HepG2 (cell line): ENCODE measurements around the gene NBL1. TPM values are rescaled to one million over a fixed set of nuclear protein-coding genes. Genes with fewer than 3 reads are reported as not detected.
A peak's percentile ranks its signal among the peaks of the same experiment; 100 is the strongest.

ENCODE experiments used
- ATAC-seq: fragments of 200-7000 bp; cut with Tn5 transposase; 3 replicates; pipeline ENCODE4 v1.9.1; 2020; ENCODE audit warnings: mild to moderate bottlenecking, moderate library complexity
- BruUV-seq: library from RNA; stranded (reverse); fragments of 400-500 nt; replicated peaks from 2 replicates; lab custom pipeline; 2021; lab: Mats Ljungman, UMichigan
- CTCF ChIA-PET: fragments of 300-600 bp; formaldehyde crosslinking; extraction: SDS; loops from one replicate; lab custom pipeline; 2021; ENCODE audit warnings: low total read pairs, inconsistent platforms, low intra/inter-chr PET ratio; lab: Yijun Ruan, JAX
- POLR2A ChIA-PET: fragments of 350-600 bp; sonication (Branson Sonifier 250); formaldehyde crosslinking; loops from one replicate; lab custom pipeline; 2020; ENCODE audit warnings: antibody characterized with exemption, inconsistent platforms; lab: Yijun Ruan, JAX
- DNase-seq: peaks from one replicate; pipeline ENCODE4 v3.0.0-alpha.2; 2015; ENCODE audit warnings: low spot score
- FAIRE-seq: peaks from 3 replicates; lab custom pipeline; 2011; peaks lifted over from hg19 to GRCh38; lab: Jason Lieb, UNC
- H2AFZ ChIP-seq: one replicate; pipeline ENCODE4 v1.6.1; 2011; ENCODE audit warnings: low read length, inconsistent platforms
- H3K27ac ChIP-seq: fragments of 300-600 bp; 3 replicates; pipeline ENCODE4 v1.8.0; 2011; ENCODE audit warnings: mixed run types, mild to moderate bottlenecking, mixed read lengths, low read length, inconsistent platforms; ENCODE audit not compliant: insufficient read depth; ENCODE audit errors: extremely low read length
- H3K27me3 ChIP-seq, 2 experiments: fragments of 200-600 bp in 1 of 2; 2 replicates in 1 of 2; 3 replicates in 1 of 2; pipeline versions ENCODE4 v1.6.0 to v1.8.0; 2011; ENCODE audit warnings: low read length in 2 of 2, mild to moderate bottlenecking in 2 of 2, moderate library complexity in 2 of 2, inconsistent platforms in 1 of 2; ENCODE audit not compliant: insufficient read depth in 2 of 2, control insufficient read depth in 1 of 2
- H3K36me3 ChIP-seq, 2 experiments: fragments of 200-600 bp in 1 of 2; replicated peaks in 1 of 2; 2 replicates in 1 of 2; 3 replicates in 1 of 2; pipeline versions ENCODE4 v1.5.1 to v1.8.0; 2011; ENCODE audit warnings: low read length in 2 of 2, inconsistent platforms in 1 of 2; ENCODE audit not compliant: insufficient read depth in 2 of 2, control insufficient read depth in 1 of 2
- H3K4me1 ChIP-seq: 2 replicates; pipeline ENCODE4 v1.5.1; 2012; ENCODE audit warnings: low read length, inconsistent platforms; ENCODE audit not compliant: insufficient read depth
- H3K4me2 ChIP-seq: 2 replicates; pipeline ENCODE4 v1.6.0; 2011; ENCODE audit warnings: low read depth, low read length, inconsistent platforms
- H3K4me3 ChIP-seq, 3 experiments: fragments of 200-600 bp in 1 of 3; sonication (generic), shearing (Covaris generic) in 1 of 3; replicated peaks in 1 of 3; 2 replicates each; pipeline ENCODE4 v1.5.1; 2011 to 2016; ENCODE audit warnings: low read length in 3 of 3, inconsistent platforms in 2 of 3, low read depth in 2 of 3, mild to moderate bottlenecking in 2 of 3, control low read depth in 1 of 3, mixed read lengths in 1 of 3; ENCODE audit not compliant: insufficient read depth in 1 of 3
- H3K79me2 ChIP-seq: one replicate; pipeline ENCODE4 v1.6.1; 2011; ENCODE audit warnings: low read length, inconsistent platforms; ENCODE audit not compliant: insufficient read depth
- H3K9ac ChIP-seq: 2 replicates; pipeline ENCODE4 v1.6.0; 2011; ENCODE audit warnings: mild to moderate bottlenecking, low read depth, low read length, inconsistent platforms; ENCODE audit not compliant: insufficient read depth
- H3K9me3 ChIP-seq: 2 replicates; pipeline ENCODE4 v1.5.1; 2012; ENCODE audit warnings: mild to moderate bottlenecking, low read length
- H4K20me1 ChIP-seq: 2 replicates; pipeline ENCODE4 v1.6.0; 2011; ENCODE audit warnings: inconsistent platforms, mild to moderate bottlenecking, low read length, moderate library complexity; ENCODE audit not compliant: insufficient read depth
- ARID3A ChIP-seq: IDR thresholded peaks from 2 replicates; pipeline ENCODE4 v1.6.1; 2012; ENCODE audit warnings: low read depth, low read length, improper control_type of control experiment
- CCDC6 ChIP-seq: sonication (generic); formaldehyde crosslinking; IDR thresholded peaks from 2 replicates; pipeline ENCODE4 v1.8.1; 2022; ENCODE audit warnings: mild to moderate bottlenecking, missing genetic modification reagents, moderate library complexity
- HNRNPL ChIP-seq: fragments of 200-400 bp; formaldehyde crosslinking; IDR thresholded peaks from 2 replicates; pipeline ENCODE4 v1.6.1; 2017; ENCODE audit warnings: mild to moderate bottlenecking, low read depth, low read length
- HOXA3 ChIP-seq: sonication (generic); formaldehyde crosslinking; IDR thresholded peaks from 2 replicates; pipeline ENCODE4 v1.5.0; 2020; ENCODE audit warnings: missing genetic modification reagents
- HOXD1 ChIP-seq: sonication (generic); formaldehyde crosslinking; IDR thresholded peaks from 2 replicates; pipeline ENCODE4 v1.5.0; 2020; ENCODE audit warnings: missing genetic modification reagents
- ONECUT2 ChIP-seq: sonication (generic); formaldehyde crosslinking; IDR thresholded peaks from 2 replicates; pipeline ENCODE4 v1.4.0; 2020; ENCODE audit warnings: missing genetic modification reagents
- RARG ChIP-seq: sonication (generic); formaldehyde crosslinking; IDR thresholded peaks from 2 replicates; pipeline ENCODE4 v1.4.0; 2020; ENCODE audit warnings: low read depth, mild to moderate bottlenecking, missing genetic modification reagents
- SP5 ChIP-seq: IDR thresholded peaks from 2 replicates; pipeline ENCODE4 v1.6.1; 2016; ENCODE audit warnings: low read depth, borderline replicate concordance
- ZNF768 ChIP-seq: sonication (generic); formaldehyde crosslinking; IDR thresholded peaks from 2 replicates; pipeline ENCODE4 v1.4.0; 2020; ENCODE audit warnings: missing genetic modification reagents
- ZNF777 ChIP-seq: sonication (generic); formaldehyde crosslinking; IDR thresholded peaks from 2 replicates; pipeline ENCODE4 v1.4.0; 2020; ENCODE audit warnings: missing genetic modification reagents
- WGBS: methylation state at CpG from one replicate; pipeline ENCODE4 v1.1.6; 2017; ENCODE audit warnings: low lambda C conversion rate; 5-methylcytosine and 5-hydroxymethylcytosine counted together
- in situ Hi-C: cut with HindIII; loops from 2 replicates; pipeline ENCODE4 v1.10.0; 2017; ENCODE audit warnings: low pct_unique_long_range_greater_than_20kb; ENCODE audit not compliant: extremely low pct_ligation_motif_present
- intact Hi-C: fragments of 100-400 bp; cut with micrococcal nuclease; formaldehyde crosslinking; loops from one replicate; pipeline ENCODE4 v1.10.0; 2022; ENCODE audit not compliant: unreplicated experiment
- polyA plus RNA-seq, 8 experiments: library from polyadenylated mRNA; depleted of rRNA in 3 of 8; stranded (reverse) in 7 of 8; unstranded in 1 of 8; fragments of >200 nt; fragmentation: Illumina TruSeq in 4 of 8; extraction: Trizol in 4 of 8; gene quantifications; 2 replicates each; pipeline versions ENCODE4 v1.2.1 to v1.2.3, GENCODE V29; 2011 to 2016; ENCODE audit warnings: low read depth in 4 of 8, missing spikeins in 1 of 8, mixed read lengths in 1 of 8; ENCODE audit not compliant: insufficient read depth in 1 of 8
- total RNA-seq, 5 experiments: library from RNA; depleted of rRNA; stranded (reverse); fragments of >200 nt; fragmentation: Illumina TruSeq; extraction: Trizol; gene quantifications; 2 replicates each; pipeline ENCODE4 v1.2.3, GENCODE V29; 2016; ENCODE audit warnings: low read depth in 1 of 5

NBL1 gene
- total and polyA plus RNA-seq, 2 of the 13 experiments (the other 11 are each of a cell fraction or from before 2014, with no cell fraction given) = 2.7 to 13.8 TPM

DNA sequence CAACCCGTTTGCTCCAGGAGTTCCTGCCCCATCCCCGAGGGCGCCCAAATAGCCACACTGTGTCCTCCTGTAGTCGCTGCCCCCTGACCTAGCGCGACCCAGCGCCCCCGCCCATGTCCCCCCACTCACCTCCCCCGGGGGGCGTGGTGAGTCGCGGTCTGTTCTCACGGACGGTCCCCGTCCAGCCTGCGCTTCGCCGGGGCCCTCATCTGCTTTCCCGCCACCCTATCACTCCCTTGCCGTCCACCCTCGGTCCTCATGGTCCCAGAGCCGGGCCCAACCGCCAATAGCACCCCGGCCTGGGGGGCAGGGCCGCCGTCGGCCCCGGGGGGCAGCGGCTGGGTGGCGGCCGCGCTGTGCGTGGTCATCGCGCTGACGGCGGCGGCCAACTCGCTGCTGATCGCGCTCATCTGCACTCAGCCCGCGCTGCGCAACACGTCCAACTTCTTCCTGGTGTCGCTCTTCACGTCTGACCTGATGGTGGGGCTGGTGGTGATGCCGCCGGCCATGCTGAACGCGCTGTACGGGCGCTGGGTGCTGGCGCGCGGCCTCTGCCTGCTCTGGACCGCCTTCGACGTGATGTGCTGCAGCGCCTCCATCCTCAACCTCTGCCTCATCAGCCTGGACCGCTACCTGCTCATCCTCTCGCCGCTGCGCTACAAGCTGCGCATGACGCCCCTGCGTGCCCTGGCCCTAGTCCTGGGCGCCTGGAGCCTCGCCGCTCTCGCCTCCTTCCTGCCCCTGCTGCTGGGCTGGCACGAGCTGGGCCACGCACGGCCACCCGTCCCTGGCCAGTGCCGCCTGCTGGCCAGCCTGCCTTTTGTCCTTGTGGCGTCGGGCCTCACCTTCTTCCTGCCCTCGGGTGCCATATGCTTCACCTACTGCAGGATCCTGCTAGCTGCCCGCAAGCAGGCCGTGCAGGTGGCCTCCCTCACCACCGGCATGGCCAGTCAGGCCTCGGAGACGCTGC lies 21.7 kb downstream of the NBL1 start:
- DNase-seq (no peak), FAIRE-seq (no peak), ATAC-seq (peak; percentile 42)
- no TSS peak for BruUV-seq
- no peak overlapping the region for H2AFZ ChIP-seq
- intact Hi-C loops (no loop called here), in situ Hi-C loops (no loop called here)
- 34% methylated on average over 56 of the region's 84 CpGs for WGBS
- TF ChIP-seq HOXD1 (CRISPR knock-in tag) (no peak), ARID3A (no peak), HOXA3 (0 out of 2 replicates have a peak, but pooled peaks have one; percentile 20), CCDC6 (CRISPR knock-in tag) (no peak), ONECUT2 (CRISPR knock-in tag) (no peak), SP5 (CRISPR knock-in tag) (no peak), ZNF768 (no peak), RARG (CRISPR knock-in tag) (no peak), ZNF777 (peak; percentile 70), HNRNPL (0 out of 2 replicates have a peak, but pooled peaks have one; percentile 45)
- ChIA-PET POLR2A (no interaction called here), CTCF (no interaction called here)
- peaks cover 15% of the 10 kb centered on the region for H3K4me1 ChIP-seq
- no peaks in the 10 kb centered on the region for H3K36me3 ChIP-seq
- no peak overlapping the region for H3K27ac ChIP-seq
- H3K27me3 ChIP-seq = peaks cover 10 to 60% of the 10 kb centered on the region in 2 experiments; a peak in 4 of 5 replicates
- H3K9me3 ChIP-seq = no peaks in the 10 kb centered on the region
- peak overlapping the region in 1 of 3 experiments; percentile 69; a peak in 1 of 6 replicates for H3K4me3 ChIP-seq
- peak overlapping the region; percentile 79; the same call in 1 of the 2 replicates for H3K4me2 ChIP-seq
- H4K20me1 ChIP-seq = 0 out of 2 replicates have a peak, but pooled peaks cover 2% of the 10 kb centered on the region
- H3K79me2 ChIP-seq = no peaks in the 10 kb centered on the region
- H3K9ac ChIP-seq = no peak overlapping the region
